Mucosa of descending colon (tissue), 3 donors: ENCODE results near the gene BPIFB4. TPM values are rescaled to one million over a fixed set of nuclear protein-coding genes. Genes with fewer than 3 reads are reported as not detected.

Experiments
- ATAC-seq: fragments of 200-7000 bp; cut with Tn5 transposase; one replicate; pipeline ENCODE4 v1.9.1; 2020; ENCODE audit warnings: mild to moderate bottlenecking, moderate library complexity
- DNase-seq, 3 donors: peaks; one replicate each; pipeline ENCODE4 v3.0.0-alpha.2; 2020
- H3K36me3 ChIP-seq: fragments of 200-600 bp; one replicate; pipeline ENCODE4 v1.8.0; 2021; ENCODE audit warnings: low read depth, mild to moderate bottlenecking
- H3K4me1 ChIP-seq: fragments of 200-600 bp; one replicate; pipeline ENCODE4 v1.8.0; 2021; ENCODE audit warnings: low read depth, mild to moderate bottlenecking
- H3K4me3 ChIP-seq: fragments of 200-600 bp; one replicate; pipeline ENCODE4 v1.8.0; 2021; ENCODE audit warnings: mild to moderate bottlenecking
- H3K9me3 ChIP-seq: fragments of 200-600 bp; one replicate; pipeline ENCODE4 v1.8.0; 2021; ENCODE audit warnings: mild to moderate bottlenecking
- intact Hi-C, 2 donors: fragments of 100-400 bp; cut with DNase I in 1 of 2; cut with micrococcal nuclease in 1 of 2; formaldehyde crosslinking; loops; one replicate each; pipeline versions ENCODE4 v1.11.0 to v1.11.1; 2022; cut with DNase I, micrococcal nuclease
- total RNA-seq, 3 donors: library from RNA; stranded (reverse); fragmentation: NEBNext Ultra II Directional in 2 of 3; extraction: Animal tissue kit (Norgen Biotek cat#: 25700) in 2 of 3; gene quantifications; one replicate each; pipeline versions ENCODE4 v1.2.1 to v1.2.4, GENCODE V29; 2021 to 2023
- TF ChIP-seq, protein P1 (sequence below): fragments of 200-600 bp; IDR thresholded peaks from one replicate; pipeline ENCODE4 v1.8.0; 2022; ENCODE audit warnings: antibody characterized with exemption, mild to moderate bottlenecking
- donor health status: DM: no; HTN: no; CAD: no; lungs with moderate emphysema.
- donor health status: DM: no; HTN: no; CAD: no.
- donor health status: DM: no; HTN: yes; CAD: no.

The BPIFB4 gene
- total RNA-seq, 3 donors from 2014 or later = not detected

DNA sequence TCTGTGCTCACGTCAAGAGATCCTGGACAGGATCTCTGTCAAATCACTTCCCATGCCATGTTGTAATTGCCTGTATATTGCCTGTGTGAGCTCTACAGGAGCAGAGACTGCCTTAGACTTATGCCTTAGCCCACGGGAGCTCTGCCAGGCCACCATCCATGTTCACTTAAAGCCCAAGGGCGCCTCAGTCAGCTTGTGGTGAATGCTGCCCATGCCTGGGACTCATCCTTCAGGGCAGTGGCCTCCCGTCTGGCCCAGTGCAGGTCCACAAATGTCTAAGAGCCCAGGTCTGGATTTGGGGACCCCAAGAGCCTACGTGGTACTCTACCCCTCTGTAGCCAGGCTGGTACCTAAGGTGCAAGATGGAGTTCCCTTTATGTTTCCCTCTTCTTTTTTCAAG lies 66.1 kb downstream of the BPIFB4 start:
- H3K4me1 ChIP-seq = no peaks in the 10 kb centered on the region
- ATAC-seq = no peak
- H3K36me3 ChIP-seq = no peaks in the 10 kb centered on the region
- H3K4me3 ChIP-seq = no peak overlapping the region
- no peak for DNase-seq
- TF ChIP-seq, protein P1, sequence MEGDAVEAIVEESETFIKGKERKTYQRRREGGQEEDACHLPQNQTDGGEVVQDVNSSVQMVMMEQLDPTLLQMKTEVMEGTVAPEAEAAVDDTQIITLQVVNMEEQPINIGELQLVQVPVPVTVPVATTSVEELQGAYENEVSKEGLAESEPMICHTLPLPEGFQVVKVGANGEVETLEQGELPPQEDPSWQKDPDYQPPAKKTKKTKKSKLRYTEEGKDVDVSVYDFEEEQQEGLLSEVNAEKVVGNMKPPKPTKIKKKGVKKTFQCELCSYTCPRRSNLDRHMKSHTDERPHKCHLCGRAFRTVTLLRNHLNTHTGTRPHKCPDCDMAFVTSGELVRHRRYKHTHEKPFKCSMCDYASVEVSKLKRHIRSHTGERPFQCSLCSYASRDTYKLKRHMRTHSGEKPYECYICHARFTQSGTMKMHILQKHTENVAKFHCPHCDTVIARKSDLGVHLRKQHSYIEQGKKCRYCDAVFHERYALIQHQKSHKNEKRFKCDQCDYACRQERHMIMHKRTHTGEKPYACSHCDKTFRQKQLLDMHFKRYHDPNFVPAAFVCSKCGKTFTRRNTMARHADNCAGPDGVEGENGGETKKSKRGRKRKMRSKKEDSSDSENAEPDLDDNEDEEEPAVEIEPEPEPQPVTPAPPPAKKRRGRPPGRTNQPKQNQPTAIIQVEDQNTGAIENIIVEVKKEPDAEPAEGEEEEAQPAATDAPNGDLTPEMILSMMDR = no peak
- intact Hi-C loops = no loop called here
- H3K9me3 ChIP-seq = no peaks in the 10 kb centered on the region

DNA sequence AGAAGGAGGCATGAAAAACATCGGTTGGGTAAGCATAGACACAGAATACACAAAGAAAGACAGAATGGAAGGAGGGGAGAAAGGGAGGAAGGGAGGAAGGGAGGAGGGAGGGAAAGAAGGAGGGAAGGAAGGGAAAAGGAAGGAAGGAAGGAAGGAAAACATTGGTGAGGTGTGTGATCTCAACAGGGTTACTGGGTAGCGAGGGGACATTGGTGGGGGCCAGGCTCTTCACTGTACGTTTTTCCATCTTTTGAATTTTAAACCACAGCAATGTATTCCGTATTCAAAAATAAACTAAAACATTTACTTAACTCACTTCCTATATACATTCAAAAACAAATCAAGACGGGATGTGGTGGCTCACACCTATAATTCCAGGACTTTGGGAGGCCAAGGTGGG lies 67.9 kb downstream of the BPIFB4 start:
- H3K4me1 ChIP-seq = no peaks in the 10 kb centered on the region
- no peaks in the 10 kb centered on the region for H3K36me3 ChIP-seq
- intact Hi-C loops = no loop called here
- no peak overlapping the region for H3K4me3 ChIP-seq
- DNase-seq (no peak), ATAC-seq (no peak)
- no peaks in the 10 kb centered on the region for H3K9me3 ChIP-seq
- TF ChIP-seq, protein P1 = no peak

DNA sequence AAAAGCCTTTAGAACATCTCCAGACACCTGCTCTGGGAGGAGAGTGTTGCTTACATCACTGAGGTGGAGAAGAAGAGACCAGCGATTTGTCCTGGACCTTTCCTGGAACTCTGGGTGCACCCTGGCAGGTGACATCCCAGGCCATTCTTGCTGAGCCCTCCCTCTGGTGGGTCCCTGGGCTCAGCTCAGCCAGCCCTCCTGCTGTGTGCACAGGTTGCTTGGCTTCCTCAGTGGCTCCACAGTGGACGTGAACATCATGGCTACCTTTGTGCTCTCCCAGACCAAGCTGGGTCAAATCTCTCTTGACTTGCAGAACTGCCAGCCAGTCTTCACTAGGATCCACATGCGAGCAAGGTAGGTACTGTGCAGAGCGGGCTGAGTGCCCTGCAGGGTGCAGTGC lies 68.6 kb downstream of the BPIFB4 start:
- H3K4me1 ChIP-seq = no peaks in the 10 kb centered on the region
- intact Hi-C loops = no loop called here
- no peak for DNase-seq
- no peak overlapping the region for H3K4me3 ChIP-seq
- TF ChIP-seq, protein P1 = no peak
- H3K36me3 ChIP-seq = no peaks in the 10 kb centered on the region
- ATAC-seq = no peak
- no peaks in the 10 kb centered on the region for H3K9me3 ChIP-seq

DNA sequence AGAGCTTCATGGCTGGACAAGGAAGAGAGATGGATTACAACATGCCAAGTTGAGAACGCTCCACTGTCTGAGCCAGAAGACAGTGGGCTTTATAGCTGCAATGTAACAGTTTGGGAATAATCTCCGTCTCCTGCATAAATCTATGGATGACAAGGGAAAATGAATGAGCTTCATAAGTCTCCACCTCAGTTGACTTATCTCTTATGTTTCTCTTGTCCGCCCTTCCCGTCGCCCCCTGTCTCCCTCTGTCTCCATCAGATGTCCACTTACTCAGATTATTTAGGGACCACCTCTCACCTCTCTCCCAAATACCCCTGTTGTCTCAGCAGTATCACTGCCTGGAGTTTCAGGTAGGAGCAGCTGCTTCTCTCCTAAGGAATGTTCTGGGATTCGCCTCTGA lies 74.8 kb downstream of the BPIFB4 start:
- no peak for ATAC-seq
- no peaks in the 10 kb centered on the region for H3K4me1 ChIP-seq
- no peak for DNase-seq
- TF ChIP-seq, protein P1 = no peak
- no peaks in the 10 kb centered on the region for H3K9me3 ChIP-seq
- intact Hi-C loops = no loop called here
- no peaks in the 10 kb centered on the region for H3K36me3 ChIP-seq
- no peak overlapping the region for H3K4me3 ChIP-seq

DNA sequence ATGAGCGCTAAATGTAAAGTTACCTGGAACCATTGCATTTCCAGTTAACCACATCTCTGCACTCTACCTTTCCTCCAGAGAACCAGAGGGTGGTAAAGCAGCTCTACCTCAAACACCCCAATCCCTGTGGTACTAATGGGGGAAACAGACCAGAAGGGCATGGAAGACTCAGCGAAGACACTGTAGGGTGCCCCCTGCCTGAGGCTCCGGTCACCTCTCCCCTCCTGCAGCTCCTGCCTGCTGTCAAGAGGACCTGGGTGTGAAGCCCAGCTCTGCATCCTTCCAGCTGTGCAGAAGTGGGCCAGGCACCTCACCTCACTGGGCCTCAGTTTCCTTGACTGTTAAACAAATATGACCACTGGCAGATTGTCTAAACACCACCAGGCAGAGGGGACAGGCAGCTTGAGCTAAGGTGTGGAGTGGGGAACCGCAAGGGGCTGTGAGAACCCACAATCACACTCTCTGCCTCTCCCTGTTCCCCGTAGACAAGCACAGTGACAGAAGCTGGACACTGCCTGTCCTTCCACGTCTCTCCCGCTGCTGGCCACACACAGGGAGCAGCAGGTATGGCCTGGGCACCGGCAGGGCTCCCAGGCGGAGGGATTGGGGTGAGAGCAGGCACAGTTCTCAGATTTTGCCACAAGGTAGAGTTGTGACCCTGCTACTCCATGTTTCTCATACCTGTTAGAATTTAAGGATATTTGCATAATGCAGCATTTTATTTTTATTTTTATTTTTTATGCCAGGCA lies 79.4 kb downstream of the BPIFB4 start:
- no peaks in the 10 kb centered on the region for H3K9me3 ChIP-seq
- no peak for ATAC-seq
- TF ChIP-seq, protein P1 = no peak
- intact Hi-C loops = no loop called here
- H3K4me1 ChIP-seq = no peaks in the 10 kb centered on the region
- H3K36me3 ChIP-seq = no peaks in the 10 kb centered on the region
- no peak overlapping the region for H3K4me3 ChIP-seq
- DNase-seq = no peak

DNA sequence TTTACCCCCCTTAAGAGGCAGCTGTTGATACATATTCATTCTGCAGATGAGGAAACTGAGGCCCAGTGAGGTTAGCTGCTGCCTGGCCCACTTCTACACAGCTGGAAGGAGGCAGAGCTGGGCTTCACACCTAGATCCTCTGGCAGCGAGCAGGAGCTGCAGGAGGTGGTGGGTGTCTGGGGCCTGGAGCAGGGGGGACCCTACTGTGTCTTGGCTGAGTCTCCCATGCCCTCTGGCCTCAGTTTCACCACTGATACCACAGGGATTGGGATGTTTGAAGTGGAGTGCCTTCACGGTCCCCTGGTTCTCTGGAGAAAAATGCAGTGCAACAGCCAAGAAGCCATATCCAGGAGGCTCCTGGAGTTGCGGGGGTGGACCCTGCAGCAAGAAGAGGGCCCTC lies 80.3 kb downstream of the BPIFB4 start:
- H3K36me3 ChIP-seq = no peaks in the 10 kb centered on the region
- H3K4me1 ChIP-seq = no peaks in the 10 kb centered on the region
- intact Hi-C loops = no loop called here
- ATAC-seq (no peak), DNase-seq (no peak)
- H3K4me3 ChIP-seq = no peak overlapping the region
- H3K9me3 ChIP-seq = no peaks in the 10 kb centered on the region
- TF ChIP-seq, protein P1 = no peak
